ENCODE measurements around the gene RALGPS2. TPM values are rescaled to one million over a fixed set of nuclear protein-coding genes. Genes with fewer than 3 reads are reported as not detected.

Gene RALGPS2
- total and polyA plus RNA-seq, 2 of the 13 experiments (the other 11 are each of a cell fraction or from before 2014, with no cell fraction given): 15.6 to 36.0 TPM

DNA sequence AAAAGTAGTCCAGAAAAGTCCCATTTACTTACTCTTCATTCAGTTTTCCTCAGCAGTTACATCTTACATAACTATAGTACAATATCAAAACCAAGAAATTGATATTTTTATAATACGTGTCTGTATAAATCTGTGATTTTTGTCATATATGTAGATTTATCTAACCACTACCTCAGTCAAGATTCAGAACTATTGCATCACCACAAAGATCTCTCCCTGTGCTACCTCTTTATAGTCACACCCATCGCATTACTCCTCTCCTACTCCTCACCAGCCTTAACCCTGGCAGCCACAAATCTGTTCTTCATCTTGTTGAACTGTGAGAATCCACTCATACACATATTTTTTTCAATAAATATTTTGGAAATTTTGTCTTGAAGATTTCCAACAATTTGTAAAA, 72.5 kb downstream of the RALGPS2 start:
- ChIA-PET CTCF (ENCODE audit: low intra/inter-chr PET ratio, low total read pairs) (no interaction called here), POLR2A (no interaction called here)
- Histone ChIP-seq H2AFZ (ENCODE audit: low read length) (no peak overlapping the region), H3K27ac (ENCODE audit: extremely low read length, insufficient read depth, low read length) (no peak overlapping the region), H3K9me3 (ENCODE audit: low read length) (no peaks in the 10 kb centered on the region), H3K9ac (ENCODE audit: insufficient read depth, low read depth, low read length) (no peak overlapping the region), H3K36me3 (replicated peaks in 1 of 2; ENCODE audit: control insufficient read depth in 1 of 2, insufficient read depth in 2 of 2, low read length in 2 of 2) (peaks cover 0 to 17% of the 10 kb centered on the region in 2 experiments; a peak in 3 of 5 replicates), H3K79me2 (ENCODE audit: insufficient read depth, low read length) (no peaks in the 10 kb centered on the region), H3K27me3 (ENCODE audit: control insufficient read depth in 1 of 2, insufficient read depth in 2 of 2, low read length in 2 of 2) (no peaks in the 10 kb centered on the region), H3K4me3 (replicated peaks in 1 of 3; ENCODE audit: insufficient read depth in 1 of 3, low read depth in 2 of 3, low read length in 3 of 3) (no peak overlapping the region), H3K4me1 (ENCODE audit: insufficient read depth, low read length) (no peaks in the 10 kb centered on the region), H4K20me1 (ENCODE audit: insufficient read depth, low read length) (no peaks in the 10 kb centered on the region), H3K4me2 (ENCODE audit: low read depth, low read length) (no peak overlapping the region)
- in situ Hi-C loops (cut with HindIII; ENCODE audit: extremely low pct_ligation_motif_present, low pct_unique_long_range_greater_than_20kb) (no loop called here), intact Hi-C loops (cut with micrococcal nuclease; ENCODE audit: unreplicated experiment) (loop anchor here (2.0 kb wide), 1 partner anchor 73 kb away; the partner anchor contains the start of gene ANGPTL1)
- ATAC-seq: no peak
- no peak for DNase-seq (ENCODE audit: low spot score)
- no peak for FAIRE-seq
- WGBS (ENCODE audit: low lambda C conversion rate): 96% methylated on average over 2 of the region's 2 CpGs
- TF ChIP-seq ATF7 (IDR thresholded peaks at IDR 0.05): peak; percentile 40
- no peak for TF ChIP-seq ATF7 (CRISPR knock-in tag; IDR thresholded peaks at IDR 0.05)
- TF ChIP-seq CEBPB (IDR thresholded peaks at IDR 0.05; ENCODE audit: borderline replicate concordance, low read depth, low read length): peak; percentile 50; the same call in 1 of the 2 replicates
- no peak for TF ChIP-seq KAT7 (CRISPR knock-in tag; IDR thresholded peaks at IDR 0.05; ENCODE audit: borderline replicate concordance)
- TF ChIP-seq JUND (CRISPR knock-in tag; IDR thresholded peaks at IDR 0.05): no peak
- BruUV-seq (replicated peaks): no TSS peak

GRCh38 chr1:178798232-178798861, 73.3 kb downstream of the RALGPS2 start:
- H3K9ac ChIP-seq (ENCODE audit: insufficient read depth, low read depth, low read length): no peak overlapping the region
- H3K4me2 ChIP-seq (ENCODE audit: low read depth, low read length): no peak overlapping the region
- no peaks in the 10 kb centered on the region for H3K79me2 ChIP-seq (ENCODE audit: insufficient read depth, low read length)
- no peaks in the 10 kb centered on the region for H3K27me3 ChIP-seq (ENCODE audit: control insufficient read depth in 1 of 2, insufficient read depth in 2 of 2, low read length in 2 of 2)
- no peak for ATAC-seq
- in situ Hi-C loops (cut with HindIII; ENCODE audit: extremely low pct_ligation_motif_present, low pct_unique_long_range_greater_than_20kb) (no loop called here), intact Hi-C loops (cut with micrococcal nuclease; ENCODE audit: unreplicated experiment) (no loop called here)
- peaks cover 0 to 17% of the 10 kb centered on the region in 2 experiments; a peak in 3 of 5 replicates for H3K36me3 ChIP-seq (replicated peaks in 1 of 2; ENCODE audit: control insufficient read depth in 1 of 2, insufficient read depth in 2 of 2, low read length in 2 of 2)
- no peak overlapping the region for H3K27ac ChIP-seq (ENCODE audit: extremely low read length, insufficient read depth, low read length)
- no peaks in the 10 kb centered on the region for H3K4me1 ChIP-seq (ENCODE audit: insufficient read depth, low read length)
- BruUV-seq (replicated peaks): no TSS peak
- H3K9me3 ChIP-seq (ENCODE audit: low read length): no peaks in the 10 kb centered on the region
- FAIRE-seq: no peak
- WGBS (ENCODE audit: low lambda C conversion rate): 98% methylated on average over 6 of the region's 6 CpGs
- ChIA-PET POLR2A (no interaction called here), CTCF (ENCODE audit: low intra/inter-chr PET ratio, low total read pairs) (no interaction called here)
- TF ChIP-seq MAFK (conservative IDR thresholded peaks at IDR 0.05 in 1 of 2, IDR thresholded peaks at IDR 0.05 in 1 of 2; ENCODE audit: low read length in 2 of 2): peak; percentile 69 to 82
- TF ChIP-seq HES4 (CRISPR knock-in tag; IDR thresholded peaks at IDR 0.05; ENCODE audit: borderline replicate concordance): no peak
- no peak for TF ChIP-seq ZNF747 (CRISPR knock-in tag; IDR thresholded peaks at IDR 0.05; ENCODE audit: borderline replicate concordance)
- TF ChIP-seq MAFF (IDR thresholded peaks at IDR 0.05; ENCODE audit: low read depth, low read length): peak; percentile 76
- TF ChIP-seq ZNF878 (CRISPR knock-in tag; IDR thresholded peaks at IDR 0.05): no peak
- no peak for TF ChIP-seq ZNF629 (CRISPR knock-in tag; conservative IDR thresholded peaks at IDR 0.05)
- no peak overlapping the region for H3K4me3 ChIP-seq (replicated peaks in 1 of 3; ENCODE audit: insufficient read depth in 1 of 3, low read depth in 2 of 3, low read length in 3 of 3)
- no peaks in the 10 kb centered on the region for H4K20me1 ChIP-seq (ENCODE audit: insufficient read depth, low read length)
- no peak for DNase-seq (ENCODE audit: low spot score)
- no peak overlapping the region for H2AFZ ChIP-seq (ENCODE audit: low read length)

Data from HepG2 (cell line).